HCT116 (cell line): ENCODE data around the gene RNF217. TPM values are rescaled to one million over a fixed set of nuclear protein-coding genes. Genes with fewer than 3 reads are reported as not detected.
A peak's percentile ranks its signal among the peaks of the same experiment; 100 is the strongest.

Experiments
- ATAC-seq: fragments of 200-7000 bp; cut with Tn5 transposase; 2 replicates; pipeline ENCODE4 v1.9.1; 2020; ENCODE audit warnings: mild to moderate bottlenecking, moderate library complexity
- BruUV-seq: library from RNA; stranded (reverse); fragments of 400-500 nt; replicated peaks from 2 replicates; lab custom pipeline; 2021; lab: Mats Ljungman, UMichigan
- CTCF ChIA-PET: fragments of 300-600 bp; sonication (Branson Sonifier 250); formaldehyde crosslinking; loops from one replicate; lab custom pipeline; 2021; ENCODE audit warnings: antibody characterized with exemption; lab: Charles Lee
- POLR2A ChIA-PET: fragments of 300-600, 350-600 bp; sonication (Branson Sonifier 250); formaldehyde crosslinking; loops from one replicate; lab custom pipeline; 2021; ENCODE audit warnings: antibody characterized with exemption; lab: Charles Lee
- RAD21 ChIA-PET, 2 experiments: fragments of 300-600 bp; sonication (Branson Sonifier 250); formaldehyde crosslinking; loops; one replicate each; lab custom pipeline; 2023; ENCODE audit warnings: low total read pairs in 2 of 2; ENCODE audit not compliant: uncharacterized antibody in 2 of 2, unreplicated experiment in 2 of 2, low non-redundant PET in 1 of 2; lab: Charles Lee
- DNase-seq: peaks from one replicate; pipeline ENCODE4 v3.0.0-alpha.2; 2010; ENCODE audit warnings: low read depth, low spot score
- H2AFZ ChIP-seq: fragments of 200-600 bp; shearing (Covaris generic), sonication (generic); 2 replicates; pipeline ENCODE4 v1.6.1; 2017; ENCODE audit warnings: low read depth, mixed run types, mixed read lengths, antibody characterized with exemption, low read length; ENCODE audit not compliant: poor library complexity, severe bottlenecking
- H3K27ac ChIP-seq: 2 replicates; pipeline ENCODE4 v1.5.1; 2012; ENCODE audit warnings: low read depth, low read length
- H3K27me3 ChIP-seq: fragments of 200-600 bp; sonication (generic); 2 replicates; pipeline ENCODE4 v1.6.1; 2016; ENCODE audit warnings: mixed run types, low read length, mixed read lengths; ENCODE audit not compliant: insufficient read depth
- H3K36me3 ChIP-seq, 2 experiments: fragments of 200-500 bp in 1 of 2; fragments of 200-600 bp in 1 of 2; sonication (Bioruptor generic) in 1 of 2; sonication (generic) in 1 of 2; 2 replicates each; pipeline versions ENCODE4 v1.5.1 to v1.6.1; 2014 to 2016; ENCODE audit warnings: low read length in 2 of 2, inconsistent platforms in 1 of 2, mixed read lengths in 1 of 2, mixed run types in 1 of 2; ENCODE audit not compliant: insufficient read depth in 2 of 2, control insufficient read depth in 1 of 2
- H3K4me1 ChIP-seq, 2 experiments: fragments of 200-600 bp in 1 of 2; sonication (generic) in 1 of 2; 2 replicates each; pipeline versions ENCODE4 v1.5.1 to v1.6.1; 2012 to 2017; ENCODE audit warnings: low read length in 2 of 2, inconsistent platforms in 1 of 2, mild to moderate bottlenecking in 1 of 2, mixed read lengths in 1 of 2, mixed run types in 1 of 2, moderate library complexity in 1 of 2; ENCODE audit not compliant: insufficient read depth in 2 of 2, control insufficient read depth in 1 of 2
- H3K4me2 ChIP-seq: fragments of 200-600 bp; sonication (generic); 2 replicates; pipeline ENCODE4 v1.6.1; 2017; ENCODE audit warnings: mixed run types, low read length, mixed read lengths
- H3K4me3 ChIP-seq, 2 experiments: fragments of 200-600 bp in 1 of 2; sonication (generic) in 1 of 2; replicated peaks in 1 of 2; 2 replicates each; pipeline ENCODE4 v1.5.1; 2011 to 2016; ENCODE audit warnings: low read length in 2 of 2, control low read depth in 1 of 2, low read depth in 1 of 2, mild to moderate bottlenecking in 1 of 2, mixed read lengths in 1 of 2, mixed run types in 1 of 2
- H3K79me2 ChIP-seq: fragments of 200-600 bp; sonication (generic); 2 replicates; pipeline ENCODE4 v1.6.1; 2017; ENCODE audit warnings: mild to moderate bottlenecking, mixed run types, low read length, moderate library complexity, mixed read lengths; ENCODE audit not compliant: insufficient read depth
- H3K9ac ChIP-seq: fragments of 200-600 bp; sonication (generic); 2 replicates; pipeline ENCODE4 v1.6.1; 2016; ENCODE audit warnings: low read length, mixed read lengths
- H3K9me2 ChIP-seq: fragments of 200-600 bp; sonication (generic), shearing (Covaris generic); 2 replicates; pipeline ENCODE4 v1.6.1; 2017; ENCODE audit warnings: mixed run types, mild to moderate bottlenecking, moderate library complexity; ENCODE audit not compliant: insufficient read depth
- H3K9me3 ChIP-seq, 2 experiments: fragments of 200-500 bp in 1 of 2; fragments of 200-600 bp in 1 of 2; sonication (Bioruptor generic) in 1 of 2; sonication (generic) in 1 of 2; 2 replicates each; pipeline ENCODE4 v1.6.1; 2014 to 2017; ENCODE audit warnings: low read length in 2 of 2, mixed read lengths in 2 of 2, inconsistent platforms in 1 of 2, low read depth in 1 of 2, mild to moderate bottlenecking in 1 of 2, mixed run types in 1 of 2, moderate library complexity in 1 of 2; ENCODE audit not compliant: control insufficient read depth in 1 of 2, insufficient read depth in 1 of 2
- H4K20me1 ChIP-seq: fragments of 200-600 bp; sonication (generic), shearing (Covaris generic); 2 replicates; pipeline ENCODE4 v1.6.1; 2017; ENCODE audit warnings: mixed run types, mild to moderate bottlenecking, moderate library complexity; ENCODE audit not compliant: insufficient read depth
- CBX3 ChIP-seq: IDR thresholded peaks from 2 replicates; pipeline ENCODE4 v1.6.1; 2012; ENCODE audit warnings: low read depth
- CEBPB ChIP-seq: IDR thresholded peaks from 2 replicates; pipeline ENCODE4 v1.6.1; 2012; ENCODE audit warnings: low read depth
- CTCF ChIP-seq, 3 experiments: fragments of 200-600 bp in 1 of 3; sonication (generic) in 1 of 3; IDR thresholded peaks in 2 of 3; conservative IDR thresholded peaks in 1 of 3; 2 replicates each; pipeline ENCODE4 v1.5.1; 2012 to 2017; ENCODE audit warnings: low read depth in 2 of 3, low read length in 2 of 3, antibody characterized with exemption in 1 of 3, borderline replicate concordance in 1 of 3, control low read depth in 1 of 3, mild to moderate bottlenecking in 1 of 3, mixed read lengths in 1 of 3, mixed run types in 1 of 3, moderate library complexity in 1 of 3; ENCODE audit not compliant: insufficient read depth in 1 of 3
- EGR1 ChIP-seq: IDR thresholded peaks from 2 replicates; pipeline ENCODE4 v1.6.1; 2012; ENCODE audit warnings: low read depth
- EZH2 ChIP-seq: fragments of 200-600 bp; sonication (generic); IDR thresholded peaks from 2 replicates; pipeline ENCODE4 v1.6.1; 2017; ENCODE audit warnings: antibody characterized with exemption, mixed run types
- EZH2phosphoT487 ChIP-seq: fragments of 200-600 bp; IDR thresholded peaks from 2 replicates; pipeline ENCODE4 v1.6.1; 2018; ENCODE audit warnings: antibody characterized with exemption, borderline replicate concordance
- FOSL1 ChIP-seq: IDR thresholded peaks from 2 replicates; pipeline ENCODE4 v1.6.1; 2012; ENCODE audit warnings: low read depth
- JUND ChIP-seq: IDR thresholded peaks from 2 replicates; pipeline ENCODE4 v1.6.1; 2012
- POLR2A ChIP-seq: IDR thresholded peaks from 2 replicates; pipeline ENCODE4 v1.7.0; 2011; ENCODE audit warnings: borderline replicate concordance; ENCODE audit not compliant: insufficient read depth, insufficient read length; ENCODE audit errors: extremely low read depth
- POLR2AphosphoS5 ChIP-seq: IDR thresholded peaks from 2 replicates; pipeline ENCODE4 v1.6.1; 2011; ENCODE audit warnings: mild to moderate bottlenecking, low read depth, low read length, moderate library complexity
- RAD21 ChIP-seq: IDR thresholded peaks from 2 replicates; pipeline ENCODE4 v1.6.1; 2012; ENCODE audit warnings: low read depth, mild to moderate bottlenecking
- SIN3A ChIP-seq: IDR thresholded peaks from 2 replicates; pipeline ENCODE4 v1.6.1; 2012; ENCODE audit warnings: low read depth
- SP1 ChIP-seq: IDR thresholded peaks from 2 replicates; pipeline ENCODE4 v1.6.1; 2012; ENCODE audit warnings: low read depth
- SRF ChIP-seq: IDR thresholded peaks from 2 replicates; pipeline ENCODE4 v1.6.1; 2012; ENCODE audit warnings: low read depth
- TCF7L2 ChIP-seq: IDR thresholded peaks from 2 replicates; pipeline ENCODE4 v1.7.0; 2011; ENCODE audit warnings: borderline replicate concordance, inconsistent platforms; ENCODE audit not compliant: insufficient read depth, insufficient read length; ENCODE audit errors: extremely low read depth
- ZBTB33 ChIP-seq: IDR thresholded peaks from 2 replicates; pipeline ENCODE4 v1.6.1; 2011; ENCODE audit warnings: mild to moderate bottlenecking, low read length, moderate library complexity; ENCODE audit not compliant: insufficient replicate concordance; ENCODE audit errors: extremely low read depth
- ZNF274 ChIP-seq: fragments of 200-500 bp; sonication (Bioruptor generic); IDR thresholded peaks from 2 replicates; pipeline ENCODE4 v1.6.1; 2014; ENCODE audit warnings: mild to moderate bottlenecking, low read depth, low read length, inconsistent platforms
- intact Hi-C: fragments of 100-400 bp; cut with micrococcal nuclease; formaldehyde crosslinking; loops from 2 replicates; pipeline ENCODE4 v1.10.0; 2022
- total RNA-seq: library from RNA; stranded (reverse); gene quantifications from one replicate; pipeline ENCODE4 v1.2.1, GENCODE V29; 2021; ENCODE audit not compliant: unreplicated experiment
- TF ChIP-seq, protein P1 (sequence below): IDR thresholded peaks from 2 replicates; pipeline ENCODE4 v1.6.1; 2012

The RNF217 gene
- total RNA-seq, 1 experiment from 2014 or later: 20.4 TPM

GRCh38 chr6:125094563-125094962 is 132.3 kb downstream of the RNF217 start:
- Histone ChIP-seq H3K27ac (no peak overlapping the region), H3K4me3 (no peak overlapping the region), H3K4me1 (peaks cover 5 to 16% of the 10 kb centered on the region in 2 experiments; a peak in 3 of 4 replicates), H3K36me3 (no peaks in the 10 kb centered on the region), H3K9me3 (no peaks in the 10 kb centered on the region), H3K4me2 (no peak overlapping the region), H3K9me2 (no peaks in the 10 kb centered on the region), H3K27me3 (no peaks in the 10 kb centered on the region), H3K79me2 (no peaks in the 10 kb centered on the region), H3K9ac (no peak overlapping the region), H2AFZ (no peak overlapping the region), H4K20me1 (no peaks in the 10 kb centered on the region)
- DNase-seq: no peak
- POLR2A ChIA-PET: no interaction called here
- BruUV-seq: TSS peak; percentile 23
- intact Hi-C loops: no loop called here
- no peak for ATAC-seq
- TF ChIP-seq FOSL1 (peak; percentile 32; the same call in 1 of the 2 replicates), TCF7L2 (peak; percentile 27), POLR2AphosphoS5 (no peak)
- CTCF ChIA-PET: no interaction called here
- RAD21 ChIA-PET: no interaction called here

DNA sequence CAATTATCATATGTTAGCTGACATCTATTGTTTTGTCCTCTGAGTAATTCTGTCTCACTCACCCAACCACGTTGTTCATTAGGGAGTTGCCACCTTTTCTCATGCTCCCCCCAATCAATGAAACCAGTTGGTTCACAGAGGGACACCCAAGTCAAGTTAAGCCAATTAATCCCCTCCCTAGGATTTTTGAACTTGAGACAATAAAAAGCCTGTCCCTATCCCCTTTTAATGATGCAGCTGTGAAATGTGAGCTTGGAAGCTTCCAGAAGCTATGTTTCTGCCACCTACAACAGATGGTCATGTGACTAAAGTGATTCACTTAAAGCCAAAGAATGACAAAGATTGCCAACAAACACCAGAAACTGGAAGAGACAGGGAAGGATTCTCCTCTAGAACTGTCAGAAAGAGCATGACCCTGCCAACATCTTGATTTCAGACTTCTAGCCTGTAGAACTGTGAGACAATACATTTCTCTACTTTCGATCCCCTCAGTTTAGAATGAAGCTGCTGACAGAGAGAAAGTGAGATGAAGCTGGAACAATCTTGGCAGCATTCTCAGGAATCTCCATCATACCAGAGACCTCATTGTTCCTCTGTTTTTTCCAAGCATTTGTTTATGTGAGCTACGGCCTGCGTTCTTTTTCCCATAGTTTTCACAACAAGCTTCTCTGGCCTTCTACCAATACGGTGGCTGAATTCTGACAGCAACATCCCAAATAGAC is 133.5 kb downstream of the RNF217 start:
- no peaks in the 10 kb centered on the region for H3K9me2 ChIP-seq
- no peaks in the 10 kb centered on the region for H3K9me3 ChIP-seq
- intact Hi-C loops: no loop called here
- CTCF ChIA-PET: no interaction called here
- no peak overlapping the region for H3K4me3 ChIP-seq
- H3K36me3 ChIP-seq: no peaks in the 10 kb centered on the region
- BruUV-seq: no TSS peak
- H3K4me2 ChIP-seq: no peak overlapping the region
- H3K79me2 ChIP-seq: no peaks in the 10 kb centered on the region
- peaks cover 5 to 25% of the 10 kb centered on the region in 2 experiments; a peak in 3 of 4 replicates for H3K4me1 ChIP-seq
- no peaks in the 10 kb centered on the region for H4K20me1 ChIP-seq
- H3K27me3 ChIP-seq: no peaks in the 10 kb centered on the region
- RAD21 ChIA-PET: no interaction called here
- ATAC-seq (no peak), DNase-seq (no peak)
- no peak overlapping the region for H3K27ac ChIP-seq
- no peak overlapping the region for H2AFZ ChIP-seq
- no peak overlapping the region for H3K9ac ChIP-seq
- POLR2A ChIA-PET: no interaction called here
- TF ChIP-seq EGR1 (no peak), SRF (no peak), SP1 (no peak), EZH2phosphoT487 (no peak), FOSL1 (no peak), SIN3A (no peak), CTCF (IDR thresholded peaks at IDR 0.05 in 2 of 3, conservative IDR thresholded peaks at IDR 0.05 in 1 of 3; ENCODE audit: borderline replicate concordance in 1 of 3, insufficient read depth in 1 of 3, low read depth in 2 of 3, low read length in 2 of 3) (no peak), EZH2 (no peak), ZBTB33 (no peak), JUND (no peak), CEBPB (no peak), ZNF274 (no peak), CBX3 (no peak), RAD21 (no peak), POLR2A (no peak)
- TF ChIP-seq, protein P1, sequence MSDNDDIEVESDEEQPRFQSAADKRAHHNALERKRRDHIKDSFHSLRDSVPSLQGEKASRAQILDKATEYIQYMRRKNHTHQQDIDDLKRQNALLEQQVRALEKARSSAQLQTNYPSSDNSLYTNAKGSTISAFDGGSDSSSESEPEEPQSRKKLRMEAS: no peak
